HepG2 (cell line): ENCODE results near the gene MLC1. TPM values are rescaled to one million over a fixed set of nuclear protein-coding genes. Genes with fewer than 3 reads are reported as not detected.

Experiments
- ATAC-seq: fragments of 200-7000 bp; cut with Tn5 transposase; 3 replicates; pipeline ENCODE4 v1.9.1; 2020; ENCODE audit warnings: mild to moderate bottlenecking, moderate library complexity
- BruUV-seq: library from RNA; stranded (reverse); fragments of 400-500 nt; replicated peaks from 2 replicates; lab custom pipeline; 2021; lab: Mats Ljungman, UMichigan
- CTCF ChIA-PET: fragments of 300-600 bp; formaldehyde crosslinking; extraction: SDS; loops from one replicate; lab custom pipeline; 2021; ENCODE audit warnings: low total read pairs, inconsistent platforms, low intra/inter-chr PET ratio; lab: Yijun Ruan, JAX
- POLR2A ChIA-PET: fragments of 350-600 bp; sonication (Branson Sonifier 250); formaldehyde crosslinking; loops from one replicate; lab custom pipeline; 2020; ENCODE audit warnings: antibody characterized with exemption, inconsistent platforms; lab: Yijun Ruan, JAX
- DNase-seq: peaks from one replicate; pipeline ENCODE4 v3.0.0-alpha.2; 2015; ENCODE audit warnings: low spot score
- FAIRE-seq: peaks from 3 replicates; lab custom pipeline; 2011; peaks lifted over from hg19 to GRCh38; lab: Jason Lieb, UNC
- H2AFZ ChIP-seq: one replicate; pipeline ENCODE4 v1.6.1; 2011; ENCODE audit warnings: low read length, inconsistent platforms
- H3K27ac ChIP-seq: fragments of 300-600 bp; 3 replicates; pipeline ENCODE4 v1.8.0; 2011; ENCODE audit warnings: mixed run types, mild to moderate bottlenecking, mixed read lengths, low read length, inconsistent platforms; ENCODE audit not compliant: insufficient read depth; ENCODE audit errors: extremely low read length
- H3K27me3 ChIP-seq, 2 experiments: fragments of 200-600 bp in 1 of 2; 2 replicates in 1 of 2; 3 replicates in 1 of 2; pipeline versions ENCODE4 v1.6.0 to v1.8.0; 2011; ENCODE audit warnings: low read length in 2 of 2, mild to moderate bottlenecking in 2 of 2, moderate library complexity in 2 of 2, inconsistent platforms in 1 of 2; ENCODE audit not compliant: insufficient read depth in 2 of 2, control insufficient read depth in 1 of 2
- H3K36me3 ChIP-seq, 2 experiments: fragments of 200-600 bp in 1 of 2; replicated peaks in 1 of 2; 2 replicates in 1 of 2; 3 replicates in 1 of 2; pipeline versions ENCODE4 v1.5.1 to v1.8.0; 2011; ENCODE audit warnings: low read length in 2 of 2, inconsistent platforms in 1 of 2; ENCODE audit not compliant: insufficient read depth in 2 of 2, control insufficient read depth in 1 of 2
- H3K4me1 ChIP-seq: 2 replicates; pipeline ENCODE4 v1.5.1; 2012; ENCODE audit warnings: low read length, inconsistent platforms; ENCODE audit not compliant: insufficient read depth
- H3K4me2 ChIP-seq: 2 replicates; pipeline ENCODE4 v1.6.0; 2011; ENCODE audit warnings: low read depth, low read length, inconsistent platforms
- H3K4me3 ChIP-seq, 3 experiments: fragments of 200-600 bp in 1 of 3; sonication (generic), shearing (Covaris generic) in 1 of 3; replicated peaks in 1 of 3; 2 replicates each; pipeline ENCODE4 v1.5.1; 2011 to 2016; ENCODE audit warnings: low read length in 3 of 3, inconsistent platforms in 2 of 3, low read depth in 2 of 3, mild to moderate bottlenecking in 2 of 3, control low read depth in 1 of 3, mixed read lengths in 1 of 3; ENCODE audit not compliant: insufficient read depth in 1 of 3
- H3K79me2 ChIP-seq: one replicate; pipeline ENCODE4 v1.6.1; 2011; ENCODE audit warnings: low read length, inconsistent platforms; ENCODE audit not compliant: insufficient read depth
- H3K9ac ChIP-seq: 2 replicates; pipeline ENCODE4 v1.6.0; 2011; ENCODE audit warnings: mild to moderate bottlenecking, low read depth, low read length, inconsistent platforms; ENCODE audit not compliant: insufficient read depth
- H3K9me3 ChIP-seq: 2 replicates; pipeline ENCODE4 v1.5.1; 2012; ENCODE audit warnings: mild to moderate bottlenecking, low read length
- H4K20me1 ChIP-seq: 2 replicates; pipeline ENCODE4 v1.6.0; 2011; ENCODE audit warnings: inconsistent platforms, mild to moderate bottlenecking, low read length, moderate library complexity; ENCODE audit not compliant: insufficient read depth
- MAFF ChIP-seq: IDR thresholded peaks from 2 replicates; pipeline ENCODE4 v1.6.1; 2011; ENCODE audit warnings: low read depth, low read length, improper control_type of control experiment
- MAFK ChIP-seq, 2 experiments: IDR thresholded peaks in 1 of 2; conservative IDR thresholded peaks in 1 of 2; 2 replicates each; pipeline ENCODE4 v1.6.1; 2011; ENCODE audit warnings: improper control_type of control experiment in 2 of 2, low read length in 2 of 2
- ZNF20 ChIP-seq: sonication (generic); formaldehyde crosslinking; IDR thresholded peaks from 2 replicates; pipeline ENCODE4 v1.4.0; 2020; ENCODE audit warnings: mild to moderate bottlenecking, moderate library complexity, missing genetic modification reagents
- WGBS: methylation state at CpG from one replicate; pipeline ENCODE4 v1.1.6; 2017; ENCODE audit warnings: low lambda C conversion rate; 5-methylcytosine and 5-hydroxymethylcytosine counted together
- in situ Hi-C: cut with HindIII; loops from 2 replicates; pipeline ENCODE4 v1.10.0; 2017; ENCODE audit warnings: low pct_unique_long_range_greater_than_20kb; ENCODE audit not compliant: extremely low pct_ligation_motif_present
- intact Hi-C: fragments of 100-400 bp; cut with micrococcal nuclease; formaldehyde crosslinking; loops from one replicate; pipeline ENCODE4 v1.10.0; 2022; ENCODE audit not compliant: unreplicated experiment
- polyA plus RNA-seq, 8 experiments: library from polyadenylated mRNA; depleted of rRNA in 3 of 8; stranded (reverse) in 7 of 8; unstranded in 1 of 8; fragments of >200 nt; fragmentation: Illumina TruSeq in 4 of 8; extraction: Trizol in 4 of 8; gene quantifications; 2 replicates each; pipeline versions ENCODE4 v1.2.1 to v1.2.3, GENCODE V29; 2011 to 2016; ENCODE audit warnings: low read depth in 4 of 8, missing spikeins in 1 of 8, mixed read lengths in 1 of 8; ENCODE audit not compliant: insufficient read depth in 1 of 8
- total RNA-seq, 5 experiments: library from RNA; depleted of rRNA; stranded (reverse); fragments of >200 nt; fragmentation: Illumina TruSeq; extraction: Trizol; gene quantifications; 2 replicates each; pipeline ENCODE4 v1.2.3, GENCODE V29; 2016; ENCODE audit warnings: low read depth in 1 of 5
- TF ChIP-seq, protein P1 (sequence below): sonication (generic); formaldehyde crosslinking; IDR thresholded peaks from 2 replicates; pipeline ENCODE4 v1.8.0; 2022; ENCODE audit warnings: missing genetic modification reagents, mild to moderate bottlenecking, moderate library complexity, borderline replicate concordance
- TF ChIP-seq, protein P2 (sequence below): sonication (generic); formaldehyde crosslinking; IDR thresholded peaks from 2 replicates; pipeline ENCODE4 v1.4.0; 2020; ENCODE audit warnings: missing genetic modification reagents

The MLC1 gene
- total and polyA plus RNA-seq, 2 of the 13 experiments (the other 11 are each of a cell fraction or from before 2014, with no cell fraction given), result not detected

DNA sequence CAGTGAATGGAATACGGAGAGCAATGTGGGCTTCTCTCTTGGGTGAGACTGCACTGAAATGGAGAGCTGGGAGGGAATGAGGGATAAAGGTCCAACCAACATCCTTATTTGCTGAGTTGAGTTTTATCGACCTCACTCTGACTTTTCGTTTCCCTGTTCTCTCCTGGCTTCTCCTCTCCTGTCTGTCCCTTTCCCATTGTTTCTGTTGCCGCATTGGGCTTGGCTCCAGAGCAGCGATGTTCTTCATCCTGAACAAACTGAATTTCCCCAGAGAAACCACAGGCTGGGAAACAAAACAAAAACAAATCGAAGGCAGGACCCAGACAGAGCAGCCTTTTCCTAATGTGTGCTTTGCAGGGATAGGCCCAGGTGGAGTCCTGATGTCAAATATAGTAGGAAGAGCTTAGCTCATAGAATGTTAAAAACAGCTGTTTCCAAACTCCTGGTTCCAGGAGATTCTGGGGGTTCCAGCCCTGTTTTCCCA, 34.6 kb upstream of the MLC1 start:
- in situ Hi-C loops, result no loop called here
- no TSS peak for BruUV-seq
- intact Hi-C loops, result no loop called here
- CTCF ChIA-PET, result no interaction called here
- Histone ChIP-seq H3K9me3 (no peaks in the 10 kb centered on the region), H3K27ac (no peak overlapping the region), H3K36me3 (no peaks in the 10 kb centered on the region), H2AFZ (no peak overlapping the region), H3K27me3 (peaks cover 9 to 55% of the 10 kb centered on the region in 2 experiments), H3K9ac (no peak overlapping the region), H4K20me1 (no peaks in the 10 kb centered on the region), H3K4me3 (no peak overlapping the region), H3K4me2 (peak overlapping the region; percentile 25; the same call in 1 of the 2 replicates), H3K79me2 (no peaks in the 10 kb centered on the region), H3K4me1 (peaks cover 29% of the 10 kb centered on the region)
- ATAC-seq, result peak; percentile 75
- TF ChIP-seq ZNF20 (no peak), MAFF (peak; percentile 70; the same call in 1 of the 2 replicates), MAFK (conservative IDR thresholded peaks at IDR 0.05 in 1 of 2, IDR thresholded peaks at IDR 0.05 in 1 of 2; ENCODE audit: low read length in 2 of 2) (peak; percentile 55 to 76; a peak in 3 of 4 replicates)
- TF ChIP-seq, protein P1, sequence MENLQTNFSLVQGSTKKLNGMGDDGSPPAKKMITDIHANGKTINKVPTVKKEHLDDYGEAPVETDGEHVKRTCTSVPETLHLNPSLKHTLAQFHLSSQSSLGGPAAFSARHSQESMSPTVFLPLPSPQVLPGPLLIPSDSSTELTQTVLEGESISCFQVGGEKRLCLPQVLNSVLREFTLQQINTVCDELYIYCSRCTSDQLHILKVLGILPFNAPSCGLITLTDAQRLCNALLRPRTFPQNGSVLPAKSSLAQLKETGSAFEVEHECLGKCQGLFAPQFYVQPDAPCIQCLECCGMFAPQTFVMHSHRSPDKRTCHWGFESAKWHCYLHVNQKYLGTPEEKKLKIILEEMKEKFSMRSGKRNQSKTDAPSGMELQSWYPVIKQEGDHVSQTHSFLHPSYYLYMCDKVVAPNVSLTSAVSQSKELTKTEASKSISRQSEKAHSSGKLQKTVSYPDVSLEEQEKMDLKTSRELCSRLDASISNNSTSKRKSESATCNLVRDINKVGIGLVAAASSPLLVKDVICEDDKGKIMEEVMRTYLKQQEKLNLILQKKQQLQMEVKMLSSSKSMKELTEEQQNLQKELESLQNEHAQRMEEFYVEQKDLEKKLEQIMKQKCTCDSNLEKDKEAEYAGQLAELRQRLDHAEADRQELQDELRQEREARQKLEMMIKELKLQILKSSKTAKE (CRISPR knock-in tag), result no peak
- TF ChIP-seq, protein P2, sequence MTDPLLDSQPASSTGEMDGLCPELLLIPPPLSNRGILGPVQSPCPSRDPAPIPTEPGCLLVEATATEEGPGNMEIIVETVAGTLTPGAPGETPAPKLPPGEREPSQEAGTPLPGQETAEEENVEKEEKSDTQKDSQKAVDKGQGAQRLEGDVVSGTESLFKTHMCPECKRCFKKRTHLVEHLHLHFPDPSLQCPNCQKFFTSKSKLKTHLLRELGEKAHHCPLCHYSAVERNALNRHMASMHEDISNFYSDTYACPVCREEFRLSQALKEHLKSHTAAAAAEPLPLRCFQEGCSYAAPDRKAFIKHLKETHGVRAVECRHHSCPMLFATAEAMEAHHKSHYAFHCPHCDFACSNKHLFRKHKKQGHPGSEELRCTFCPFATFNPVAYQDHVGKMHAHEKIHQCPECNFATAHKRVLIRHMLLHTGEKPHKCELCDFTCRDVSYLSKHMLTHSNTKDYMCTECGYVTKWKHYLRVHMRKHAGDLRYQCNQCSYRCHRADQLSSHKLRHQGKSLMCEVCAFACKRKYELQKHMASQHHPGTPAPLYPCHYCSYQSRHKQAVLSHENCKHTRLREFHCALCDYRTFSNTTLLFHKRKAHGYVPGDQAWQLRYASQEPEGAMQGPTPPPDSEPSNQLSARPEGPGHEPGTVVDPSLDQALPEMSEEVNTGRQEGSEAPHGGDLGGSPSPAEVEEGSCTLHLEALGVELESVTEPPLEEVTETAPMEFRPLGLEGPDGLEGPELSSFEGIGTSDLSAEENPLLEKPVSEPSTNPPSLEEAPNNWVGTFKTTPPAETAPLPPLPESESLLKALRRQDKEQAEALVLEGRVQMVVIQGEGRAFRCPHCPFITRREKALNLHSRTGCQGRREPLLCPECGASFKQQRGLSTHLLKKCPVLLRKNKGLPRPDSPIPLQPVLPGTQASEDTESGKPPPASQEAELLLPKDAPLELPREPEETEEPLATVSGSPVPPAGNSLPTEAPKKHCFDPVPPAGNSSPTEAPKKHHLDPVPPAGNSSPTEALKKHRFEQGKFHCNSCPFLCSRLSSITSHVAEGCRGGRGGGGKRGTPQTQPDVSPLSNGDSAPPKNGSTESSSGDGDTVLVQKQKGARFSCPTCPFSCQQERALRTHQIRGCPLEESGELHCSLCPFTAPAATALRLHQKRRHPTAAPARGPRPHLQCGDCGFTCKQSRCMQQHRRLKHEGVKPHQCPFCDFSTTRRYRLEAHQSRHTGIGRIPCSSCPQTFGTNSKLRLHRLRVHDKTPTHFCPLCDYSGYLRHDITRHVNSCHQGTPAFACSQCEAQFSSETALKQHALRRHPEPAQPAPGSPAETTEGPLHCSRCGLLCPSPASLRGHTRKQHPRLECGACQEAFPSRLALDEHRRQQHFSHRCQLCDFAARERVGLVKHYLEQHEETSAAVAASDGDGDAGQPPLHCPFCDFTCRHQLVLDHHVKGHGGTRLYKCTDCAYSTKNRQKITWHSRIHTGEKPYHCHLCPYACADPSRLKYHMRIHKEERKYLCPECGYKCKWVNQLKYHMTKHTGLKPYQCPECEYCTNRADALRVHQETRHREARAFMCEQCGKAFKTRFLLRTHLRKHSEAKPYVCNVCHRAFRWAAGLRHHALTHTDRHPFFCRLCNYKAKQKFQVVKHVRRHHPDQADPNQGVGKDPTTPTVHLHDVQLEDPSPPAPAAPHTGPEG, result no peak
- 16% methylated on average over 6 of the region's 6 CpGs for WGBS
- FAIRE-seq, result peak; percentile 4
- POLR2A ChIA-PET, result interaction anchor here (1.1 kb wide), 1 partner anchor 22 kb away, joined by 3 read pairs; no protein-coding TSS in a partner anchor
- no peak for DNase-seq
